Colonic mucosa (tissue), 4 donors: ENCODE data around the gene RAB30. TPM values are rescaled to one million over a fixed set of nuclear protein-coding genes. Genes with fewer than 3 reads are reported as not detected.
A peak's percentile ranks its signal among the peaks of the same experiment; 100 is the strongest.

Experiments
- DNase-seq: peaks from one replicate; pipeline ENCODE4 v3.0.0-alpha.2; 2020
- H3K27ac ChIP-seq: fragments of 200-600 bp; one replicate; pipeline ENCODE4 v1.8.0; 2021
- H3K27me3 ChIP-seq: fragments of 200-600 bp; one replicate; pipeline ENCODE4 v1.8.0; 2021
- H3K36me3 ChIP-seq: fragments of 200-600 bp; one replicate; pipeline ENCODE4 v1.8.0; 2021
- H3K4me1 ChIP-seq: fragments of 200-600 bp; one replicate; pipeline ENCODE4 v1.8.0; 2021; ENCODE audit warnings: mild to moderate bottlenecking
- H3K4me3 ChIP-seq: fragments of 200-600 bp; one replicate; pipeline ENCODE4 v1.8.0; 2021
- H3K9ac ChIP-seq, 2 donors: one replicate each; pipeline ENCODE4 v1.7.0; 2013; ENCODE audit warnings: control low read depth in 2 of 2, low read depth in 2 of 2, low read length in 2 of 2
- H3K9me3 ChIP-seq: fragments of 200-600 bp; one replicate; pipeline ENCODE4 v1.8.0; 2021
- CTCF ChIP-seq: fragments of 200-600 bp; IDR thresholded peaks from one replicate; pipeline ENCODE4 v1.8.0; 2022; ENCODE audit warnings: antibody characterized with exemption, mild to moderate bottlenecking
- intact Hi-C: fragments of 100-400 bp; cut with DNase I; formaldehyde crosslinking; loops from one replicate; pipeline ENCODE4 v1.14.1; 2022
- total RNA-seq, 2 donors: library from RNA; stranded (reverse); fragmentation: NEBNext Ultra II Directional in 1 of 2; extraction: Animal tissue kit (Norgen Biotek cat#: 25700) in 1 of 2; gene quantifications; one replicate each; pipeline ENCODE4 v1.2.1, GENCODE V29; 2021
- donor health status: healthy.
- donor health status: DM: no; HTN: no; CAD: no.
- donor health status: DM: no; HTN: no; CAD: no.

RAB30 gene
- 10 to 100 TPM in 1 of 2 donors, 1 to 10 TPM in 1; 6.3 to 16.9 TPM for total RNA-seq

GRCh38 chr11:83071567-83072349 lies at the start of gene RAB30:
Gene RAB30, minus strand, starts transcription at chr11:83071897. Its CDS starts 74,581 bp downstream, at chr11:82997316.
- peak within 1 kb of the TSS; percentile 91 to 94 for H3K9ac ChIP-seq
- TF ChIP-seq CTCF, result no peak
- peak within 1 kb of the TSS; percentile 73 for H3K4me3 ChIP-seq
- H3K4me1 ChIP-seq, result peaks cover 4% of the 10 kb centered on the region
- DNase-seq, result peak; percentile 98
- H3K27ac ChIP-seq, result peak within 1 kb of the TSS; percentile 84
- intact Hi-C loops, result loop anchor here (5.0 to 10.0 kb wide), 2 partner anchors 81 to 123 kb away; partner anchors contain the start of gene ANKRD42
- no peaks in the 10 kb centered on the region for H3K36me3 ChIP-seq
- no peaks in the 10 kb centered on the region for H3K9me3 ChIP-seq
- no peaks in the 10 kb centered on the region for H3K27me3 ChIP-seq

GRCh38 chr11:83120327-83120726 lies 48.6 kb upstream of the RAB30 start:
- intact Hi-C loops, result no loop called here
- no peak for DNase-seq
- no peaks in the 10 kb centered on the region for H3K36me3 ChIP-seq
- no peak overlapping the region for H3K9ac ChIP-seq
- no peak overlapping the region for H3K27ac ChIP-seq
- peaks cover 6% of the 10 kb centered on the region for H3K4me1 ChIP-seq
- no peaks in the 10 kb centered on the region for H3K9me3 ChIP-seq
- no peak overlapping the region for H3K4me3 ChIP-seq
- TF ChIP-seq CTCF, result no peak
- H3K27me3 ChIP-seq, result no peaks in the 10 kb centered on the region

GRCh38 chr11:83119216-83119615 lies 47.5 kb upstream of the RAB30 start:
- DNase-seq, result no peak
- Histone ChIP-seq H3K4me3 (no peak overlapping the region), H3K27me3 (no peaks in the 10 kb centered on the region), H3K9ac (no peak overlapping the region), H3K36me3 (no peaks in the 10 kb centered on the region), H3K27ac (no peak overlapping the region), H3K9me3 (no peaks in the 10 kb centered on the region), H3K4me1 (peaks cover 6% of the 10 kb centered on the region)
- TF ChIP-seq CTCF, result no peak
- intact Hi-C loops, result no loop called here

- no peak overlapping the region for H3K9ac ChIP-seq
- no peak overlapping the region for H3K4me3 ChIP-seq
- H3K27me3 ChIP-seq, result no peaks in the 10 kb centered on the region
- H3K9me3 ChIP-seq, result no peaks in the 10 kb centered on the region
- H3K27ac ChIP-seq, result no peak overlapping the region
- H3K36me3 ChIP-seq, result no peaks in the 10 kb centered on the region
- no peak for TF ChIP-seq CTCF
- H3K4me1 ChIP-seq, result peaks cover 6% of the 10 kb centered on the region
- no peak for DNase-seq
- intact Hi-C loops, result no loop called here
These were observed 47.1 kb upstream of the RAB30 start for GRCh38 chr11:83118814-83119213.

GRCh38 chr11:83116015-83116641 lies 44.4 kb upstream of the RAB30 start:
- no peaks in the 10 kb centered on the region for H3K9me3 ChIP-seq
- no peak for DNase-seq
- TF ChIP-seq CTCF, result no peak
- H3K27ac ChIP-seq, result no peak overlapping the region
- no peaks in the 10 kb centered on the region for H3K27me3 ChIP-seq
- H3K4me3 ChIP-seq, result no peak overlapping the region
- H3K9ac ChIP-seq, result no peak overlapping the region
- no peaks in the 10 kb centered on the region for H3K36me3 ChIP-seq
- intact Hi-C loops, result no loop called here
- peaks cover 6% of the 10 kb centered on the region for H3K4me1 ChIP-seq
